UCSD-AML1 (cell line): ENCODE data around the gene ASTN2.

ENCODE experiments used
- DNase-seq: peaks from one replicate; lab custom pipeline; 2025; ENCODE audit not compliant: unreplicated experiment; lab: John Stamatoyannopoulos, UW

Gene ASTN2

DNA sequence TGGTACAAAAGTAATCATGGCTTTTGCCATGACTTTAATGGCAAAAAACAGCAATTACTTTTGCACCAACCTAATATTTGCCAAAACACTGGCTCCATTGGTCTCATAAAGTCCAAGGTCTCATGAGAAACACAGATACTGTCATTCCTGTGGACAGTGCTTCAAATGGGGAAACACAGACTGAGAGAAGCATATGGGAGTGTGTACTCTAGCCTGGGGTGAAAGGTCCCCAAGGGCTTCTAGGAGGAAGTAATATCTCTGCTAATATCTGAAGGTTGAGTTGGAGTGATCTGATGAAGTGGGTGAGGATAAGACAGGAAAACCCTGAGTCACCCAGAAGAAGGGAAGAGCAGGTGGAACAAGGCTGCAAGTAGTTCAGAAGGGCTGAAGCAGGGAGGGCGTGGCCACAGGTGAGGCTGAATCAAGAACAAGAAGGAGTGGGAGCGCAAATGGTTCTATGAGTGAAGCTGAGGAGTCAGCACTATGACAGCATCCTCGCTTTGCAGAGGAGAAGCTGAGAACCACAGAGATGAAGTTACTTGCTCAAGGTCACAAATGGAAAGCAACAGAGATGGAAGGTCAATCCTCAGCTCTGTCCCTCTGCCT is 164.1 kb downstream of the ASTN2 start:
- DNase-seq, result no peak

GRCh38 chr9:117249799-117250198 is 165.1 kb downstream of the ASTN2 start:
- DNase-seq, result no peak

DNA sequence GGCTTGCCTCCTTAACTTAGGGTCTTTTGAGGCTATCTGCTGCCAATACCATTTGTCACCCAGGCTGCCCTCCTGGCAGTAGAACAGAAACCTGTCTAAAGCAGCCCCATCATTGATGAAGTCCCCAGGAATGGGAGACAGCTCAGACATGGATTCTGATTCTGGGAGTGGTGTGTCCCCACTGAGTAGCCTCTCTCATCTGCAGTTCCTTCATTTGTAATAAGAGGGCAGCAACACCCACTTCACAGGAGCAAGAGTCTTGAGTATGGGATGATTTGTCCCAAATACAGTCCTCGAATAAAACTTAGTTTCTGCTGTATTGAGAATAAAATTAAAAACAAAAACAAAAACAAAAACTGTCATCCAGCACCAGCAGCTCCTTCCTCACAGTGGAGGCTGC is 167.6 kb downstream of the ASTN2 start:
- no peak for DNase-seq

GRCh38 chr9:117245175-117245829 is 169.6 kb downstream of the ASTN2 start:
- no peak for DNase-seq

DNA sequence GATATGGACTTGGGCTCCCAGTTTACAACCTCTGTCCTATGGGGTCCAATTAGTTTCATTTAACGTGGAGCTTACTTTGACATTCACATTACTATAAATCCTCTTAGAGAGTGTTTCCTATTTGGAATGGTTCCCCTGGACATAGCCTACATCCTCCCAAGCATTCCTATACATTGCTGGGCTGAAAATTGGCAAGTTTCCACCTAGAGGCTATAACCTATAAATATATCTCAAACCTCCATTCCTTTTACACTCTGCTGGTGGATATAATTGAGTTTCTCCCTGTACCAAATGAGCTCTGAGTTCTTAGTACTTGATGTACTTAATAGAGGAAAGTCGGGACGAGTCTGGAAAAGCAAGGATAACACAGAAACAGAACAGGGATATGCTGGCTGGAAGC is 172.8 kb downstream of the ASTN2 start:
- DNase-seq, result no peak

- no peak for DNase-seq
Observed at GRCh38 chr9:117239428-117239827, 175.4 kb downstream of the ASTN2 start.

GRCh38 chr9:117234103-117234502 is 180.8 kb downstream of the ASTN2 start:
- no peak for DNase-seq

DNA sequence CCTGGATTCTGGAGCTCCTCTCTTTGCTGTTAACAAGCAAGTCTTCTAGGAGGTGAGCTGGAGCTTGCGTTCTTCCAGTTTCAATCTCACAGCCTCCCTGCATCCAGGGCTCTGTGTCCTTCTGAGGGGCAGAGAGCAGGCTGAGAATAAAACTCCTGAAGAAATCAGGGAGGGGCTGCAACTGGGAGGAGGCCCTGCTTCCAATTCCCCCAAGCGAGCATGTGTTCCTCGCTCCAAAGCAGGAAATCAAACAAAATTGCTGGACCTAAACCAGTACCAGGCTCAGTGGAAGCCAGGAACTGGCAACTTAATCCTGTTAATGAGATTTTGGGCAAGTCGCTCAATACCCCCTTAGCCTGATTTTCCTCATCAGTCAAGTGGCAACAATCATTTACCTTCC is 181.8 kb downstream of the ASTN2 start:
- DNase-seq, result no peak

GRCh38 chr9:117232281-117232680 is 182.6 kb downstream of the ASTN2 start:
- DNase-seq, result no peak

DNA sequence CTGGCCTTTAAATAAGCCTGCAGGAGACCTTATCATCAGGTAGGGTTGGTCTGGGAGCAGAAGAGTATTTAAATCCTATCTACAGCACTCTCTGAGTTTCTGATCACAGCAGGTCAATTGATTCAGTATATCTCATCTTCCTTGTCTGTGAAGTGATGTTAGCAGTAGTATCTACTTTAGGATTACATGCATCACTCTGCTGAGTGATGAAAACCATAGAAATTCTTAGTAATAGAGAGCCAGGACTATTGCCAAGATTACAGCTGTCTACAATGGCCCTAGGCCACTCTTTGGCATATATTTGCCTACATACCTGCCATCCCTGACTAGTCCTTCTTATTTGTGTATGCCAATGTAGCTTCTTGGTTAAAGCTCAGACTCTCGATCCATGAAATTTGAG is 183.8 kb downstream of the ASTN2 start:
- no peak for DNase-seq

DNA sequence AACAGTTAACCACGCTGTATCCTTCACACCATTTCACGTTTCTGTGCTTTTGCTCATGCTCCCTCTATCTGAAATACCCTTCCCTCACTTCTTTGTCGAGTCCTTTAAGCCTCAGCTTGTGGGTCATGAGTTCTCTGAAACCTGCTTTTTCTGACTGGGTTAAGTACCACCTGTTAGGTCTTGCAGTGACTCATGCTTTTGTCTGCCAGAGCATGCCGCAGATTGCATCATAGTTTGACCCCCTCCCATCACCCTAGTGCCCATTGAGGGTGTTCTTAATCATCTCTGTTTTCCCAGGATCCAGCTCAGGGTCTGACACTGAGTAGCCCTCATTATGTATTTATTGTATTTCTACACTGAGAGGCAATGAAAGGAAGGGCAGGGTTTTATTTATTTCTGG is 190.2 kb downstream of the ASTN2 start:
- DNase-seq, result no peak

- DNase-seq, result no peak
Observed at GRCh38 chr9:117218951-117219350, 195.9 kb downstream of the ASTN2 start.

- no peak for DNase-seq
Observed at GRCh38 chr9:117214416-117214815, 200.4 kb downstream of the ASTN2 start.

GRCh38 chr9:117211280-117211679 is 203.6 kb downstream of the ASTN2 start:
- DNase-seq, result no peak

DNA sequence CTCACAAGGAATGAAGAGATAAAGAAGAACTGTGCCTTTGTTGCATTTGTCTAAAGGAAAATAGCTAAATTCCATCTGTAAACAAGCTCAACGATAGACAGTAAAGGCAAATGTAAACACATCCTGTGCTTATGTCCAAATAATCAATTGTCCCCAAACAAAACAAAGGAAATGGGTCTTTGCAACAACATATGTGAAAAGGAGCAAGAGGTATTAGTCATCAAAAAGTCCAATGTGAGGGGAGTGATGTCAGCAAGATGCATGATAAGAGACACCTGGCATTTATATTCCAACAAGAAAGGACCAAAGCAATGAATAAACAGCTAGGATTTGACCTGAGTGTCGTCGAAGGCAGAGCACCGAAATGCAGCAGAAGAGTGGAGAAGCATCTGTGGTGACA is 209.1 kb downstream of the ASTN2 start:
- no peak for DNase-seq

DNA sequence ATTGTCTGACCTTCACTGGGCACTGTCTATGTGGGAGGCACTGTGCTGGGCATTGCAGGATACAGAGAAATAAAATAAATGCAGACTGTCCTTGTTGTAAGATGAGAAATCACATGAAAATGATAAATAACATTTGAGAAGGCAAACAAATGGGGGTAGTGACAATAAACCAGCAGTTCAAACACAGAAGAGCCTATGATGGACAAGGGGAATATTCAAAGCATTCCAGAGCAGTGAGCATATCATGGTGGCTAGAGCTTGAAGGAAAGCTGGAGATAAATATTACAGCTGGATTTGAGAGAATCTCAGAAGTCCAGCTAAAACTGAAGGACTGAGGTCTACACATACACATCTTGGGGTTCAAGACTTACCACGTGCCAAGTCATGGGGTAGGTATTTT is 209.9 kb downstream of the ASTN2 start:
- no peak for DNase-seq

DNA sequence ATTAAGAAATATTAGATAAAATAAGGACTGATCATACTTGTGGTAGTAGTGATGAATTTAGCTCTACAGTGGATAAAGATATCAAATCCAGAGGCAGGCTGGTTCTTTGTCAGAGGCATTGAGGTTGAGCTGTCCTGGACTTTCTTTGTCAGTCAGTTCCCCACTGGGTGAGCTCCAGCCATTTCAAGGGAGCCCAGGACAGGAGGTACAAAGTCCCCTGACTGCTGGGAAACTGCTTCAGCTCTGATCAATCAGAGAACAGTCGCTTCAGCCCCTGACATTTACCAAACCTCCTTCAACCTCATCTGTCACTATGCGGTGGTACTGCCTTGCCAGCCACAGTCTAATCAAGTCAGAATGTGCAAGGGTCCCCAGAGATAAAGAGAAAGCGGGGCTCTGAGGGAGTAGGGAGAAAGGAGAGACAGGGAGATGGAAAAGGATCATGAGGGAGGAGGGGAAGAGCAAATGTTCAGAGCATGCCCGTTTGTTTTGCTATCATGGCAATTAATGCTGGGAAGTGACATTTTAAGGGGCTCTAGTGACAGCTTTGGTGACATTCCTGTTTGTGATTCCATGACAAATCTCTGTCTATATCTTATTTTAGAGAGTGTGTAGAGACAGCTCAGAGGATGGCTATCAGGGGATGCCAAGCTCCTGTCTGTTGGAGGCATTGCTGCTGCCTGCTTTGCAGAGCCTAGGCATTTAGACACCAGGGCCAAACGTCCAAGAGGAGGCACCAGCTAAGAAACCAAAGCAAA is 223.2 kb downstream of the ASTN2 start:
- no peak for DNase-seq

GRCh38 chr9:117189121-117189520 is 225.7 kb downstream of the ASTN2 start:
- DNase-seq, result no peak

DNA sequence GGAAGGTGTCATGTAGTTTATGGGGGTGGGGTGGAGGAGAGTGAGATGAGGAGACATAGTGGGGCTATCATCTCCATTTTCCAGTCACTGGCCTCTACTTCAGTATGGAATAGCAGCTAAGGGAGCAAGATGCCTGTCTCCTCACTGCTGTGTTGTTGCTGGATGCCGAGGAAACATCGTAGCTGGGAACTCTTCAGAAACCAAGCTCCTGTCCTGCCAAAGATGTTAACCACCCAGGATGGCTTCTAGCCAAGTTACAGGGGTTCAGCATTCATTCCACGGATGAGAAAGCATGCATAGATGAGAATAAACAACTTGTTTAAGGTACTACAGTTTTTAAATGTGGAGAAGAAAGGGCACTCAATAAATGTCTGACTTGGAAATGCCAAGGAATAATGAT is 226.5 kb downstream of the ASTN2 start:
- DNase-seq, result no peak

GRCh38 chr9:117187498-117187897 is 227.4 kb downstream of the ASTN2 start:
- no peak for DNase-seq

DNA sequence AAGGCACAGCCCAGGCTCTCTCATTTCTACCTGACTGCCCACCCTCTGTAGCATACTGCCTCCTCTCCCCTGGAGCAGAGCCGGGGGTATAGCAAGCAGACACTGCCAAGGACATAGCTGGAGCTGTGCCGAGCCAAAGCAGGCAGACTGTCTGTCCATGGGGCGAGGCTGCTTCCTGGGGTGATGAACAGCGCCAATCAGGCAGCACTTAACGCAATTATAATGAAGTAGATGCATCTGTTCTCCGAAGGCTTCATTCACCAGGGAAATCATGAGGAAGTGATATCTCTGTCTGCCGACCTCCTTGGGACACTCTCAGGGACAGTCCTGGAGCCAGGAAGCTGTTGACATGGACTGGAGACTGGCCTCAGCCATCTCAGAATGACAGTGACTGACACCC is 230.7 kb downstream of the ASTN2 start:
- no peak for DNase-seq

DNA sequence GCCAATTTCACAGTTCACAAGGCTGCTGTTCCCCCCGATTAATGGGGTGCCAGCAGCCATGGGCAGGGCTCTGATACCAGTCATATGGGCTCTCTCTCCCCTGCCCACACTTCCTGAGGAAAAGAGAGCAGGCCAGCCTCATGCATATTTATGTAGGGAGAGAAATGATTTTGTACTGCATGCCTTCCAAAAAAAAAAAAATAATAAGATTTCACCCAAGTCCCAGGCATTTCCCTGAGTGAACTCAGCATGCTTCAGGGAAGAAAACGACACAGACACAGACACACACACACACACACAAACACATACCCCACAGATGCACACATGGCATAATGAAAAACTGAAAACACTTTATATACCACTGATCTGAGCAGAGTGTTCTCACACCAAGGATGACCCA is 232.8 kb downstream of the ASTN2 start:
- DNase-seq, result no peak
